Measurements from ENCODE around the gene NMUR2.

NMUR2 gene

GRCh38 chr5:152405145-152405544 is at the start of gene NMUR2:
Gene NMUR2 (minus strand): TSS chr5:152405279. CDS start chr5:152405113, 166 bp downstream.
- no peak for DNase-seq

GRCh38 chr5:152443935-152444334 is 38.9 kb upstream of the NMUR2 start:
- DNase-seq: no peak

- no peak for DNase-seq
Observed at GRCh38 chr5:152439791-152440190, 34.7 kb upstream of the NMUR2 start.

GRCh38 chr5:152437866-152438265 is 32.8 kb upstream of the NMUR2 start:
- no peak for DNase-seq

GRCh38 chr5:152427721-152428120 is 22.6 kb upstream of the NMUR2 start:
- DNase-seq: no peak

GRCh38 chr5:152425083-152425482 is 20.0 kb upstream of the NMUR2 start:
- DNase-seq: no peak

GRCh38 chr5:152424501-152424900 is 19.4 kb upstream of the NMUR2 start:
- DNase-seq: no peak

GRCh38 chr5:152422081-152422480 is 17.0 kb upstream of the NMUR2 start:
- DNase-seq: no peak

- DNase-seq: no peak
Observed at GRCh38 chr5:152412129-152412528, 7.0 kb upstream of the NMUR2 start.

GRCh38 chr5:152406082-152406481 is 1.0 kb upstream of the NMUR2 start:
- DNase-seq: no peak

- no peak for DNase-seq
Observed at GRCh38 chr5:152404494-152404893, 585 bp downstream of the NMUR2 start.

GRCh38 chr5:152403046-152403445 is 2.0 kb downstream of the NMUR2 start:
- DNase-seq: no peak

GRCh38 chr5:152400846-152401245 is 4.2 kb downstream of the NMUR2 start:
- DNase-seq: no peak

GRCh38 chr5:152397581-152397980 is 7.5 kb downstream of the NMUR2 start:
- no peak for DNase-seq

- DNase-seq: no peak
Observed at GRCh38 chr5:152393441-152393840, 11.6 kb downstream of the NMUR2 start.

- no peak for DNase-seq
Observed at GRCh38 chr5:152389208-152389849, 15.8 kb downstream of the NMUR2 start.

GRCh38 chr5:152388610-152389009 is 16.5 kb downstream of the NMUR2 start:
- no peak for DNase-seq

GRCh38 chr5:152380415-152381123 is 24.5 kb downstream of the NMUR2 start:
- DNase-seq: no peak

GRCh38 chr5:152379331-152379730 is 25.7 kb downstream of the NMUR2 start:
- no peak for DNase-seq

GRCh38 chr5:152378730-152379129 is 26.3 kb downstream of the NMUR2 start:
- DNase-seq: no peak

GRCh38 chr5:152376886-152377285 is 28.2 kb downstream of the NMUR2 start:
- DNase-seq: no peak

- no peak for DNase-seq
Observed at GRCh38 chr5:152374711-152375275, 30.3 kb downstream of the NMUR2 start.

- DNase-seq: no peak
Observed at GRCh38 chr5:152372875-152373274, 32.2 kb downstream of the NMUR2 start.

GRCh38 chr5:152369298-152369697 is 35.8 kb downstream of the NMUR2 start:
- DNase-seq: no peak
